HL-60 (cell line): ENCODE results near the gene ASTN2.
A peak's percentile ranks its signal among the peaks of the same experiment; 100 is the strongest.

Experiments
- DNase-seq, 2 experiments: peaks; one replicate each; pipeline ENCODE4 v3.0.0-alpha.2; 2010 to 2020; ENCODE audit warnings: low read depth in 1 of 2, low spot score in 1 of 2
- H3K27ac ChIP-seq: fragments of 250-450 bp; sonication (Bioruptor Pico); replicated peaks from 2 replicates; pipeline ENCODE4 v1.5.1; 2020; ENCODE audit warnings: mild to moderate bottlenecking, moderate library complexity
- H3K27me3 ChIP-seq: fragments of 250-450 bp; sonication (Bioruptor Pico); 2 replicates; pipeline ENCODE4 v1.5.1; 2021; ENCODE audit warnings: mild to moderate bottlenecking, moderate library complexity; ENCODE audit not compliant: insufficient read depth, poor library complexity, severe bottlenecking
- H3K4me3 ChIP-seq: replicated peaks from 2 replicates; pipeline ENCODE4 v1.5.1; 2011; ENCODE audit warnings: mild to moderate bottlenecking, control low read depth, low read length; ENCODE audit not compliant: insufficient read depth
- GABPA ChIP-seq: IDR thresholded peaks from 2 replicates; pipeline ENCODE4 v1.6.1; 2012; ENCODE audit warnings: low read depth
- POLR2AphosphoS5 ChIP-seq: IDR thresholded peaks from 2 replicates; pipeline ENCODE4 v1.6.1; 2012; ENCODE audit warnings: low read depth
- SPI1 ChIP-seq: IDR thresholded peaks from 2 replicates; pipeline ENCODE4 v1.6.1; 2012; ENCODE audit warnings: low read depth, mild to moderate bottlenecking, borderline replicate concordance
- TF ChIP-seq, protein P1 (sequence below): IDR thresholded peaks from 2 replicates; pipeline ENCODE4 v1.6.1; 2012; ENCODE audit warnings: low read depth; ENCODE audit not compliant: insufficient replicate concordance
- TF ChIP-seq, protein P2 (sequence below): IDR thresholded peaks from one replicate; pipeline ENCODE4 v1.5.1; 2011; ENCODE audit warnings: low read length, control low read depth, inconsistent platforms; ENCODE audit not compliant: insufficient read depth

Gene ASTN2

DNA sequence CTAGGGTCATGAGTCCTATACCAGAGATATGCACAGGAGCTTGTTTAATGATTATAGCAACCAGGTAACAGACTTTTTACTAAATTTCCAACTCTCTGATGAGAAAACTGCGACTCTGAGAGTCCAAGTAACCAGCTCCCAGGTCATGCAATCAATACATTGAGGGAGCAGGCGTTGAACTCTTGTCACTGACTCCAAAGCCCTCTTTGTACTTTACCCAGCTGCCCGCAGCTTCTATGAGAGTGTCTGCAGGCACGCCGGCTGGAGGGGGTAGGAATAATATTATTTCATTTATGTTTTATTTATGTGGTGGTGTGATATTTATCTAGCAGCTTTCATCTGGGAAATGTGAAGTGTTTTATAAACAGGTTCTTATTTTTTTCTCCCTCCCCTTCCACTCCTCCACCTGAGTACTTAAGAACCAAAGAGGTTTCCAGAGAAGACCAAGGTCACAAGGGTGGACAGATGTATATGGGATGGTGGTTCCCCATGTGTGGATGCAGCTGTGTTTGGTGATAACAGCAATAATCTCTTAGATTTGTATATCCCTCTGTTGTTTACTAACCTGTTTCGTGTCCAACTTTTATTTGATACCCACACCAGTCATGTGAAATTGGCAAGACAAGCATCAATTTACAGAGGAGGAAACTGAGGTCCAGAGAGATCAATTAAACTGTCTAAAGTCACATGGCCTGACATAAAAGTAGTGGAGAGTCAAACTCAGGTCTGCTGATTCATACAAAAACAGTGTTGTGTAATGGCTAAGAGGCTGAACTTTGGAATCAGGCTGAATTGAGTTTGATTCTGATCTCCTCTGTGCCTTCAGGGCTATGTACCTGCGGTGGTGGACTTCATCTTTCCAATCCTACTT is 867.9 kb downstream of the ASTN2 start:
- H3K27me3 ChIP-seq, result no peaks in the 10 kb centered on the region
- peak in 1 of 2 experiments; percentile 49 for DNase-seq
- H3K27ac ChIP-seq, result no peak overlapping the region
- no peak for TF ChIP-seq SPI1
- no peak for TF ChIP-seq POLR2AphosphoS5
- TF ChIP-seq, protein P1, sequence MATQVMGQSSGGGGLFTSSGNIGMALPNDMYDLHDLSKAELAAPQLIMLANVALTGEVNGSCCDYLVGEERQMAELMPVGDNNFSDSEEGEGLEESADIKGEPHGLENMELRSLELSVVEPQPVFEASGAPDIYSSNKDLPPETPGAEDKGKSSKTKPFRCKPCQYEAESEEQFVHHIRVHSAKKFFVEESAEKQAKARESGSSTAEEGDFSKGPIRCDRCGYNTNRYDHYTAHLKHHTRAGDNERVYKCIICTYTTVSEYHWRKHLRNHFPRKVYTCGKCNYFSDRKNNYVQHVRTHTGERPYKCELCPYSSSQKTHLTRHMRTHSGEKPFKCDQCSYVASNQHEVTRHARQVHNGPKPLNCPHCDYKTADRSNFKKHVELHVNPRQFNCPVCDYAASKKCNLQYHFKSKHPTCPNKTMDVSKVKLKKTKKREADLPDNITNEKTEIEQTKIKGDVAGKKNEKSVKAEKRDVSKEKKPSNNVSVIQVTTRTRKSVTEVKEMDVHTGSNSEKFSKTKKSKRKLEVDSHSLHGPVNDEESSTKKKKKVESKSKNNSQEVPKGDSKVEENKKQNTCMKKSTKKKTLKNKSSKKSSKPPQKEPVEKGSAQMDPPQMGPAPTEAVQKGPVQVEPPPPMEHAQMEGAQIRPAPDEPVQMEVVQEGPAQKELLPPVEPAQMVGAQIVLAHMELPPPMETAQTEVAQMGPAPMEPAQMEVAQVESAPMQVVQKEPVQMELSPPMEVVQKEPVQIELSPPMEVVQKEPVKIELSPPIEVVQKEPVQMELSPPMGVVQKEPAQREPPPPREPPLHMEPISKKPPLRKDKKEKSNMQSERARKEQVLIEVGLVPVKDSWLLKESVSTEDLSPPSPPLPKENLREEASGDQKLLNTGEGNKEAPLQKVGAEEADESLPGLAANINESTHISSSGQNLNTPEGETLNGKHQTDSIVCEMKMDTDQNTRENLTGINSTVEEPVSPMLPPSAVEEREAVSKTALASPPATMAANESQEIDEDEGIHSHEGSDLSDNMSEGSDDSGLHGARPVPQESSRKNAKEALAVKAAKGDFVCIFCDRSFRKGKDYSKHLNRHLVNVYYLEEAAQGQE, result no peak
- TF ChIP-seq, protein P2, sequence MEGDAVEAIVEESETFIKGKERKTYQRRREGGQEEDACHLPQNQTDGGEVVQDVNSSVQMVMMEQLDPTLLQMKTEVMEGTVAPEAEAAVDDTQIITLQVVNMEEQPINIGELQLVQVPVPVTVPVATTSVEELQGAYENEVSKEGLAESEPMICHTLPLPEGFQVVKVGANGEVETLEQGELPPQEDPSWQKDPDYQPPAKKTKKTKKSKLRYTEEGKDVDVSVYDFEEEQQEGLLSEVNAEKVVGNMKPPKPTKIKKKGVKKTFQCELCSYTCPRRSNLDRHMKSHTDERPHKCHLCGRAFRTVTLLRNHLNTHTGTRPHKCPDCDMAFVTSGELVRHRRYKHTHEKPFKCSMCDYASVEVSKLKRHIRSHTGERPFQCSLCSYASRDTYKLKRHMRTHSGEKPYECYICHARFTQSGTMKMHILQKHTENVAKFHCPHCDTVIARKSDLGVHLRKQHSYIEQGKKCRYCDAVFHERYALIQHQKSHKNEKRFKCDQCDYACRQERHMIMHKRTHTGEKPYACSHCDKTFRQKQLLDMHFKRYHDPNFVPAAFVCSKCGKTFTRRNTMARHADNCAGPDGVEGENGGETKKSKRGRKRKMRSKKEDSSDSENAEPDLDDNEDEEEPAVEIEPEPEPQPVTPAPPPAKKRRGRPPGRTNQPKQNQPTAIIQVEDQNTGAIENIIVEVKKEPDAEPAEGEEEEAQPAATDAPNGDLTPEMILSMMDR, result no peak
- no peak for TF ChIP-seq GABPA
- H3K4me3 ChIP-seq, result no peak overlapping the region

DNA sequence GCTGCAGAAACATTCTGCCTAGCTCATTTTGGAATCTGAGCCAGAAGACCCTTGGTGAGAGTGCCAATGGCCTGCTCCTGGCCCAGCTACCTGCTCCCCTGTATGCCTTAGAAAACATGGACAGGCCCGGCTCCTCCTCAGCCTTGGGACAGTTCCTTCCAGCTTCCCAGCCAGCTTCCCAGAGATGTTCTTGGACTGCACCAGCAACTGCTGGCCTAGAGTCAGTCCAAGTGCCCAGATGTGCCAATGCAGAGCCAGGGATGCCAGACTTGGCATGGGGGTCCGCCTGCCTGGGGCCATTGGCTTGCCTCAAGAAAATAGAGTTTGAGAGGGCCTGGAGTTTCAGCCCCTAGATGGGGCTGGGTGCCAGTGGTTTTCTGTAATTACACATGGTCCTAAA is 870.0 kb downstream of the ASTN2 start:
- TF ChIP-seq, protein P1, result no peak
- no peak for TF ChIP-seq SPI1
- TF ChIP-seq GABPA, result no peak
- TF ChIP-seq, protein P2, result no peak
- TF ChIP-seq POLR2AphosphoS5, result no peak
- DNase-seq, result no peak
- no peaks in the 10 kb centered on the region for H3K27me3 ChIP-seq
- H3K4me3 ChIP-seq, result no peak overlapping the region
- H3K27ac ChIP-seq, result no peak overlapping the region

DNA sequence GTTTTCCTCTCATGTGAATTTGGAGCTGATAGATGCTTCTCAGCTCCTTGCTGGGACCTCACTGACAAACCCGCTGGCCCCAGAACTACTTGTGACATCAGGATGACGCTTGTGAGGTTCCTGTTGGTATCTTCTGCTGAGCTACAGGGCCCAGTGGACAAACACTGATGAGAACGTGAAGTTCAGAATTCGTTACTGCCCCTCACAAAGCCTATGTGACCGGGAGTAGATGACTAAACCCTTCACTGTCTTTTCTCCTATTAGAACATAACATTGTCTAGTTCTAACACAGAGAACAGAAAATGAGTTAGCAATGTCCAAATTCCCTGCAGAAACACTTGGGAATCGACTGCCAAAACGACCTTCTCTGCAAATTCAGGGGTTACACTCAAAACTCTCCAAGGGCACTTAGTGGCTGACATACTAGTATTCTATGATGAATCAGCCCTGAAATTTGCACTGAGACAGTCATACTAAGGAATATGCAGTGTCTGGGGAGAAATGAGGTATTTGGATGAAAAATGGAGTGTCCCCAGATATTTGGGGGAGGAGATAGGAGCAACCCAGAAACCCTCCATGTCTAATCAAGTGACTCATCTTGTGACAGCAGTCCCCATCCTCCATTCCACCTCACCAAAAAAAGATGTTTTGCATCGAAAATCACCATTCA is 871.0 kb downstream of the ASTN2 start:
- Histone ChIP-seq H3K27me3 (no peaks in the 10 kb centered on the region), H3K27ac (no peak overlapping the region), H3K4me3 (no peak overlapping the region)
- TF ChIP-seq GABPA (no peak), POLR2AphosphoS5 (no peak), SPI1 (no peak)
- TF ChIP-seq, protein P1, result no peak
- TF ChIP-seq, protein P2, result no peak
- DNase-seq, result no peak
